Measurements from ENCODE around the gene HPD.
A peak's percentile ranks its signal among the peaks of the same experiment; 100 is the strongest.
"Not testable (repeated sequence)": the region's sequence is repeated elsewhere in the genome, so short reads cannot be mapped to it uniquely, and the experiment has no call there.

Gene HPD

GRCh38 chr12:121796855-121797751, 61.6 kb downstream of the HPD start:
- no peak for DNase-seq

GRCh38 chr12:121795034-121795968, 63.4 kb downstream of the HPD start:
- peak; percentile 59 for DNase-seq

- DNase-seq, result no peak
These were observed 64.1 kb downstream of the HPD start for GRCh38 chr12:121794534-121795033.

GRCh38 chr12:121793838-121794533, 64.7 kb downstream of the HPD start:
- peak; percentile 90 for DNase-seq

GRCh38 chr12:121793440-121793837, 65.2 kb downstream of the HPD start, which contains the start of gene RHOF:
RHOF (minus strand) TSS chr12:121793688; CDS start chr12:121793633, 55 bp downstream.
- DNase-seq, result peak; percentile 80

- DNase-seq, result no peak
These were observed 65.8 kb downstream of the HPD start for GRCh38 chr12:121792607-121793439.

- DNase-seq, result no peak
These were observed 66.7 kb downstream of the HPD start for GRCh38 chr12:121791671-121792551.

GRCh38 chr12:121790785-121791184, 67.9 kb downstream of the HPD start:
- not testable (repeated sequence) for DNase-seq

GRCh38 chr12:121789800-121790728, 68.6 kb downstream of the HPD start:
- DNase-seq, result peak; percentile 93

Measured in KG1 (cell line).